ENCODE results near the gene SNRK.

DNA sequence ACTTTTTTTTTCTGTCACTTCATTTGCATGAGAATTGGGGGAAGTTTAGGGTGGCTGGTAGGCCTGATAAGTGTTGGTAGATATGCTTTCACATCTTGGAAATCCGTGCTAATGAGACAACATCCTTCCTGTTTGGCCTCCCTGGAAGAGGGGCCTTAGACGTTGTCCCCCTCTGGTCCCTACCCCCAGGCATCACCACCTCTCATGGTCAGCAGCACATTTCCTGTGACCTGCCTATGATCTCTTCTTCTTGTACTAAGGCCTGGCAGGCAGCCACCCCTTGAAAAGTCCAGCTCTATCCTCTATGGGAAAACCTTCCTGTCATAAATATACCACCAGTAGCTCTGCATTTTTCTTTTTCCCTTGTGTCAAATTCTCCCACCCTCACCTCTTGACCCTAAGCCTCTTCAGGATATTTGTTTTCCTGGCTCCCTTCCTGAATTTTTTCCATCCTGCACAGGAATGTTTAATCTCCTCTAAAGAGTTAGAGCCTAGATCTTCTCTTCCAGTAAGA is 107.8 kb downstream of the SNRK start:
- TF ChIP-seq, protein P1, sequence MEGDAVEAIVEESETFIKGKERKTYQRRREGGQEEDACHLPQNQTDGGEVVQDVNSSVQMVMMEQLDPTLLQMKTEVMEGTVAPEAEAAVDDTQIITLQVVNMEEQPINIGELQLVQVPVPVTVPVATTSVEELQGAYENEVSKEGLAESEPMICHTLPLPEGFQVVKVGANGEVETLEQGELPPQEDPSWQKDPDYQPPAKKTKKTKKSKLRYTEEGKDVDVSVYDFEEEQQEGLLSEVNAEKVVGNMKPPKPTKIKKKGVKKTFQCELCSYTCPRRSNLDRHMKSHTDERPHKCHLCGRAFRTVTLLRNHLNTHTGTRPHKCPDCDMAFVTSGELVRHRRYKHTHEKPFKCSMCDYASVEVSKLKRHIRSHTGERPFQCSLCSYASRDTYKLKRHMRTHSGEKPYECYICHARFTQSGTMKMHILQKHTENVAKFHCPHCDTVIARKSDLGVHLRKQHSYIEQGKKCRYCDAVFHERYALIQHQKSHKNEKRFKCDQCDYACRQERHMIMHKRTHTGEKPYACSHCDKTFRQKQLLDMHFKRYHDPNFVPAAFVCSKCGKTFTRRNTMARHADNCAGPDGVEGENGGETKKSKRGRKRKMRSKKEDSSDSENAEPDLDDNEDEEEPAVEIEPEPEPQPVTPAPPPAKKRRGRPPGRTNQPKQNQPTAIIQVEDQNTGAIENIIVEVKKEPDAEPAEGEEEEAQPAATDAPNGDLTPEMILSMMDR (IDR thresholded peaks at IDR 0.05) = no peak
- TF ChIP-seq POLR2A (IDR thresholded peaks at IDR 0.05) (no peak), POLR2AphosphoS5 (IDR thresholded peaks at IDR 0.05) (peak in 2 of 4 donors; percentile 23 to 37)
